Esophagus (tissue), 2 donors: ENCODE data around the gene MCM6. TPM values are rescaled to one million over a fixed set of nuclear protein-coding genes. Genes with fewer than 3 reads are reported as not detected.

Experiments
- H3K27ac ChIP-seq, 2 donors: one replicate each; pipeline ENCODE4 v1.5.1; 2013; ENCODE audit warnings: low read depth in 2 of 2, mild to moderate bottlenecking in 2 of 2, inconsistent platforms in 1 of 2, low read length in 1 of 2, moderate library complexity in 1 of 2
- H3K27me3 ChIP-seq, 2 donors: one replicate each; pipeline ENCODE4 v1.6.1; 2013; ENCODE audit warnings: low read length in 2 of 2, control low read depth in 1 of 2, mild to moderate bottlenecking in 1 of 2; ENCODE audit not compliant: insufficient read depth in 2 of 2, control insufficient read depth in 1 of 2
- H3K36me3 ChIP-seq, 2 donors: one replicate each; pipeline ENCODE4 v1.6.1; 2013; ENCODE audit warnings: low read length in 1 of 2; ENCODE audit not compliant: control insufficient read depth in 2 of 2, insufficient read depth in 2 of 2
- H3K4me1 ChIP-seq, 2 donors: one replicate each; pipeline ENCODE4 v1.6.1; 2013; ENCODE audit warnings: low read length in 1 of 2; ENCODE audit not compliant: control insufficient read depth in 2 of 2, insufficient read depth in 2 of 2
- H3K4me3 ChIP-seq, 2 donors: one replicate each; pipeline ENCODE4 v1.5.1; 2013; ENCODE audit warnings: low read length in 2 of 2, mild to moderate bottlenecking in 2 of 2, low read depth in 1 of 2, moderate library complexity in 1 of 2
- H3K9me3 ChIP-seq, 2 donors: one replicate each; pipeline ENCODE4 v1.6.1; 2013; ENCODE audit warnings: mild to moderate bottlenecking in 2 of 2, low read depth in 1 of 2, low read length in 1 of 2, moderate library complexity in 1 of 2; ENCODE audit not compliant: control insufficient read depth in 2 of 2, insufficient read depth in 1 of 2
- WGBS, 2 donors: extraction: QIAGEN DNeasy Blood & Tissue Kit; methylation state at CpG; one replicate each; pipeline ENCODE4 v1.1.7; 2013; 5-methylcytosine and 5-hydroxymethylcytosine counted together
- polyA plus RNA-seq, 2 donors: library from polyadenylated mRNA; stranded (reverse); fragments of 200-250 nt; gene quantifications; one replicate each; pipeline ENCODE4 v1.2.3, GENCODE V29; 2013
- donor health status: healthy with polysubstance abuse.
- donor health status: Bipolar disorder and iron deficiency.

MCM6 gene
- polyA plus RNA-seq, 2 donors = 5.2 to 13.1 TPM

DNA sequence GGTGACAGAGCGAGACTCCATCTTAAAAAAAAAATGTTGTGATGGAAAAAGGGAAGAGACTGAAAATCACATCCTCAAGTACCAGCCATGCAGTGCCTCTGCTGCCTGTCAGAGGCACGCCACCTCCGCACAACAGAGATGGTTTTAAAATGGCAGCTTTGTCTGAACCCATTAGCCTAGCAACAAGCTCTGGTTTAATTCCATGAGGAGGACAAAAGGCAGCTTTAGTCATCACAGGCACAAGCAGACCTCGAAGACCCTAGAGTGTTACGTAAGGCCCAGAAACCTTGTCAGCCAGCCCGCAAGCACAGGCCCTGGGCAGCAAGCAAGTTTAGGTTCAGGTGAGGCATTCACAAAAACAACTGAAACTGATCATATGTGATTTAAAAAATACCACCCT lies 49.7 kb downstream of the MCM6 start:
- Histone ChIP-seq H3K27me3 (no peaks in the 10 kb centered on the region), H3K27ac (no peak overlapping the region), H3K36me3 (no peaks in the 10 kb centered on the region), H3K4me1 (no peaks in the 10 kb centered on the region), H3K9me3 (peaks cover 0 to 8% of the 10 kb centered on the region in 2 donors), H3K4me3 (no peak overlapping the region)
- 90% methylated on average over 6 of the region's 6 CpGs for WGBS, 2 donors

DNA sequence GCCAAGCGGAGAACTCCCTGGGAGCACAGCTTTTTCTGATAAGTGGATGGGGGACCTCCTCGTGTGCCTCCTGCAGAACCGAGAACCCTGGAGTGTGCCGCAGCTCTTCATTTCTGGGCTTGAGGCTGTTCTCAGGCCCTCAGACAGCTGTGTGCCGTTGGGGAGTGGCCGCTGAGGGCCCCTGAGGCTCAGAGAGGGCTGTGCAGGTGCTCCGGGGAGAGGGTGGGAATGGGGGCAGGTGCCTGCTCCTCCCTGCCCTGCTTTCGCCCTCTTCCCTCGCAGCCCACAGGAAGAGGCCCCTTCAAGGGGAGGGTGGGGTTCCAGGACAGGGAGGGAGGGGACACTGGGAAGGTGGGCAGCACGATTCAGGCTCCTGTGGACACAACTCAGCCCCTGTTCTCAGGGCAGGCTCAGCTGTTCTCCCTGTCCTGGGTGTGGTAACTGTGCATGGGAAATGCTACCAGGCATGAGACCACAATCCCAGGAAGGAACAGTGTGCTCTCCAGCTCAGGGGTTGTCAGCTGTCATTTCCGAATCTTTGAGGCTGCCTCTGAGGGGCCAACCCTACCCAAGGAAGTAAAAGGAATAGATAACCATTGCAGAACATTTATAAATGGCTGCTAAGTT lies 50.6 kb downstream of the MCM6 start:
- Histone ChIP-seq H3K9me3 (peaks cover 0 to 8% of the 10 kb centered on the region in 2 donors), H3K4me1 (no peaks in the 10 kb centered on the region), H3K27me3 (no peaks in the 10 kb centered on the region), H3K4me3 (no peak overlapping the region), H3K27ac (no peak overlapping the region), H3K36me3 (no peaks in the 10 kb centered on the region)
- WGBS, 2 donors = 54 to 55% methylated on average over 10 to 11 of the region's 11 CpGs

DNA sequence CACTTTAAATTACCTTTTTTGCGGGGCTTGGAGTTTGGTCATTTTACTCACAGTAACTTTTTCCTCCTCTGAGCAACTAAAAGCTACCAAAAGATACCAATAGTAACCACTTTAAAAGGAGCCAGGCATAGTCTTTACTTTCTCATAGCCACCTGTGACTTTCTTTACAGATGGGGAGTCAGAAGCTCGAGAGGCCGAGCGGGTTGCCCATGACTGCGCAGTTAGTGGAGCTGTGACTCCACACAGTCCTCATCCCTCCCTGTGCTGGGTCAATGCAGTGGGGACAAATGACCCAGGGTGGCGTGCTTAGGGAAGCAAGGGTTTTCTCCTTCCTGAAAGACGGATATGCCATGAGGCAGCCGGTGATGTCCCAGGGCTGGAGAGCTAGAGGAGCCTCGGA lies 51.1 kb downstream of the MCM6 start:
- 82 to 89% methylated on average over 9 of the region's 9 CpGs for WGBS, 2 donors
- Histone ChIP-seq H3K27ac (no peak overlapping the region), H3K4me3 (no peak overlapping the region), H3K9me3 (peaks cover 0 to 8% of the 10 kb centered on the region in 2 donors), H3K4me1 (no peaks in the 10 kb centered on the region), H3K27me3 (no peaks in the 10 kb centered on the region), H3K36me3 (no peaks in the 10 kb centered on the region)

- 88 to 92% methylated on average over 1 of the region's 1 CpG for WGBS, 2 donors
Measured at GRCh38 chr2:135822855-135823254, 53.4 kb downstream of the MCM6 start.

GRCh38 chr2:135821190-135821589 lies 55.1 kb downstream of the MCM6 start:
- Histone ChIP-seq H3K27ac (no peak overlapping the region), H3K27me3 (no peaks in the 10 kb centered on the region), H3K4me1 (no peaks in the 10 kb centered on the region), H3K9me3 (peaks cover 0 to 8% of the 10 kb centered on the region in 2 donors), H3K36me3 (no peaks in the 10 kb centered on the region), H3K4me3 (no peak overlapping the region)
- WGBS, 2 donors = 93 to 95% methylated on average over 2 of the region's 2 CpGs

More at GRCh38 chr2:135822855-135823254, 53.4 kb downstream of the MCM6 start:
- Histone ChIP-seq H3K27ac (no peak overlapping the region), H3K36me3 (no peaks in the 10 kb centered on the region), H3K27me3 (no peaks in the 10 kb centered on the region), H3K9me3 (peaks cover 0 to 8% of the 10 kb centered on the region in 2 donors), H3K4me3 (no peak overlapping the region), H3K4me1 (no peaks in the 10 kb centered on the region)

GRCh38 chr2:135820003-135820618 lies 56.1 kb downstream of the MCM6 start:
- Histone ChIP-seq H3K9me3 (peaks cover 0 to 8% of the 10 kb centered on the region in 2 donors), H3K36me3 (no peaks in the 10 kb centered on the region), H3K27ac (no peak overlapping the region), H3K4me1 (no peaks in the 10 kb centered on the region), H3K27me3 (no peaks in the 10 kb centered on the region), H3K4me3 (no peak overlapping the region)
- 57 to 60% methylated on average over 9 of the region's 9 CpGs for WGBS, 2 donors

- Histone ChIP-seq H3K27ac (no peak overlapping the region), H3K9me3 (peaks cover 0 to 8% of the 10 kb centered on the region in 2 donors), H3K36me3 (no peaks in the 10 kb centered on the region), H3K4me1 (no peaks in the 10 kb centered on the region), H3K27me3 (no peaks in the 10 kb centered on the region), H3K4me3 (no peak overlapping the region)
- 75 to 77% methylated on average over 8 of the region's 8 CpGs for WGBS, 2 donors
Measured at GRCh38 chr2:135818937-135819610, 57.2 kb downstream of the MCM6 start.

- H3K4me3 ChIP-seq = no peak overlapping the region
- WGBS, 2 donors = 76 to 84% methylated on average over 4 of the region's 4 CpGs
- H3K9me3 ChIP-seq = peaks cover 0 to under 1% of the 10 kb centered on the region in 2 donors
- no peaks in the 10 kb centered on the region for H3K4me1 ChIP-seq
- H3K27ac ChIP-seq = no peak overlapping the region
- H3K27me3 ChIP-seq = no peaks in the 10 kb centered on the region
- H3K36me3 ChIP-seq = no peaks in the 10 kb centered on the region
Measured at GRCh38 chr2:135817951-135818350, 58.3 kb downstream of the MCM6 start.

DNA sequence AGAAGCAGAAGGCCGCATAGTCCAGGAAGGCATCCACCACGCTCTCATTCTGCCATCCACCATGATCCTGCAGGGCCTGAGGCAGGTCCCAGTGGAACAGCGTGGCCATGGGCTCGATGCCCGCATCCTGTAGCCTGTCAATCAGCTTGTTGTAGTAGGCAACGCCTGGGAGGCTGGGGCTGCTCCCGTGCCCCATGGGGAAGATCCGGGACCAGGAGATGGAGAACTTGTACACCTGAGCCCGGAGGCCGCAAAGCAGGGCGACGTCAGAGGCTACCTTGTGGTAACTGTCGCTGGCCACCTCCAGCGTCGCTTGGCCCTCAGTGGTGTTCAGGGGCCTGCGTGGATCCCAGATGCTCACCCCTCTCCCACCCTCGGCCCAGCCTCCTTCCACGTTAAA lies 58.8 kb downstream of the MCM6 start:
- H3K4me3 ChIP-seq = no peak overlapping the region
- WGBS, 2 donors = 87 to 91% methylated on average over 18 of the region's 18 CpGs
- H3K36me3 ChIP-seq = no peaks in the 10 kb centered on the region
- no peak overlapping the region for H3K27ac ChIP-seq
- H3K4me1 ChIP-seq = no peaks in the 10 kb centered on the region
- H3K27me3 ChIP-seq = no peaks in the 10 kb centered on the region
- no peaks in the 10 kb centered on the region for H3K9me3 ChIP-seq
